Activated T-helper 2 cell treated with anti-CD3 and anti-CD28 coated beads, Interferon-gamma antibody, Interleukin-2, Interleukin-4, amounts not matched to agents 10 μg/mL and 5 μg/mL and 100 μg/mL, durations not matched to agents 14 hours and 24 hours and 36 hours (primary cell): ENCODE measurements around the gene EMSY. TPM values are rescaled to one million over a fixed set of nuclear protein-coding genes. Genes with fewer than 3 reads are reported as not detected.

Source experiments
- DNase-seq: peaks from one replicate; pipeline ENCODE4 v3.0.0; 2021; ENCODE audit warnings: low spot score
- H3K27ac Mint-ChIP-seq: one replicate; pipeline ENCODE4 v1.8.0; 2021; ENCODE audit warnings: mixed read lengths
- H3K27me3 Mint-ChIP-seq: one replicate; pipeline ENCODE4 v1.8.0; 2021; ENCODE audit warnings: low read depth, mixed read lengths
- H3K36me3 Mint-ChIP-seq: one replicate; pipeline ENCODE4 v1.8.0; 2021; ENCODE audit warnings: low read depth, mixed read lengths
- H3K4me1 Mint-ChIP-seq: one replicate; pipeline ENCODE4 v1.8.0; 2021; ENCODE audit warnings: low read depth, mixed read lengths
- H3K4me3 Mint-ChIP-seq: one replicate; pipeline ENCODE4 v1.8.0; 2021; ENCODE audit warnings: low read depth, mild to moderate bottlenecking, moderate library complexity, mixed read lengths
- H3K9me3 Mint-ChIP-seq: one replicate; pipeline ENCODE4 v1.8.0; 2021; ENCODE audit warnings: mixed read lengths
- intact Hi-C: fragments of 100-400 bp; cut with micrococcal nuclease; formaldehyde crosslinking; loops from one replicate; pipeline ENCODE4 v1.15.1; 2023
- total RNA-seq: library from RNA; stranded (reverse); gene quantifications from 2 replicates; pipeline ENCODE4 v1.2.3, GENCODE V29; 2022

Gene EMSY
- total RNA-seq, 1 donor from 2014 or later, result 31.5 TPM

GRCh38 chr11:76599041-76600013 is 154.5 kb downstream of the EMSY start:
- intact Hi-C loops, result no loop called here
- H3K27ac Mint-ChIP-seq, result no peak overlapping the region
- H3K4me1 Mint-ChIP-seq, result peaks cover 37% of the 10 kb centered on the region
- DNase-seq, result no peak
- no peaks in the 10 kb centered on the region for H3K27me3 Mint-ChIP-seq
- peaks cover 10% of the 10 kb centered on the region for H3K36me3 Mint-ChIP-seq
- H3K4me3 Mint-ChIP-seq, result no peak overlapping the region
- H3K9me3 Mint-ChIP-seq, result peaks cover 13% of the 10 kb centered on the region

- peaks cover 29% of the 10 kb centered on the region for H3K4me1 Mint-ChIP-seq
- DNase-seq, result no peak
- intact Hi-C loops, result no loop called here
- no peak overlapping the region for H3K4me3 Mint-ChIP-seq
- no peaks in the 10 kb centered on the region for H3K27me3 Mint-ChIP-seq
- H3K36me3 Mint-ChIP-seq, result peaks cover 1% of the 10 kb centered on the region
- H3K9me3 Mint-ChIP-seq, result peaks cover 4% of the 10 kb centered on the region
- H3K27ac Mint-ChIP-seq, result no peak overlapping the region
Observed at GRCh38 chr11:76600124-76600655, 155.4 kb downstream of the EMSY start.

- Mint-ChIP-seq H3K27me3 (no peaks in the 10 kb centered on the region), H3K9me3 (no peaks in the 10 kb centered on the region), H3K36me3 (no peaks in the 10 kb centered on the region), H3K4me1 (peaks cover 25% of the 10 kb centered on the region), H3K27ac (no peak overlapping the region), H3K4me3 (no peak overlapping the region)
- intact Hi-C loops, result no loop called here
- no peak for DNase-seq
Observed at GRCh38 chr11:76601272-76601671, 156.5 kb downstream of the EMSY start.

DNA sequence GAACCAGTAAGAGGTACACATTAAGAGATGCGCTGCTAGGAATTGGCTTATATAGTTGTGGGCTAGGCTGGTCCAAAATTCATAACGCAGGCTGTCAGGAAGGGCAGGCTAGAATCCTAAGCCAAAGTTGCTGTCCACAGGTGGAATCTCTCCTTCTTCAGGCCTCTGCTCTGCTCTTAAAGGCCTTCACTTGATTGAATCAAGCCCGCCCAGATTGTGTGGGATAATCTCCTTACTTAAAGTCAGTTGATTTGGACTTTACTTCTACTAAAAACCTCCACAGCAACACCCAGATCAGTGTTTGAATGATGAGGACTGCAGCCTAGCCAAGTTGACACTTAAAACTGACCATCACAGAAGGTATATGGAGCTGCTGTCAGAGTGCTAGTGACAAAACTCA is 156.9 kb downstream of the EMSY start:
- intact Hi-C loops, result no loop called here
- no peaks in the 10 kb centered on the region for H3K36me3 Mint-ChIP-seq
- no peak overlapping the region for H3K4me3 Mint-ChIP-seq
- DNase-seq, result no peak
- H3K4me1 Mint-ChIP-seq, result peaks cover 22% of the 10 kb centered on the region
- H3K27me3 Mint-ChIP-seq, result no peaks in the 10 kb centered on the region
- H3K27ac Mint-ChIP-seq, result no peak overlapping the region
- H3K9me3 Mint-ChIP-seq, result no peaks in the 10 kb centered on the region

- Mint-ChIP-seq H3K36me3 (no peaks in the 10 kb centered on the region), H3K4me1 (peaks cover 16% of the 10 kb centered on the region), H3K4me3 (no peak overlapping the region), H3K27me3 (no peaks in the 10 kb centered on the region), H3K9me3 (no peaks in the 10 kb centered on the region), H3K27ac (no peak overlapping the region)
- intact Hi-C loops, result no loop called here
- no peak for DNase-seq
Observed at GRCh38 chr11:76602431-76602861, 157.6 kb downstream of the EMSY start.

Other genes starting within 250 kb of the EMSY start
- 0.91 TPM in 1 of 2 replicates, not detected in the other for gene WNT11, start 238.5 kb upstream of the EMSY start, total RNA-seq
- 63.1 and 66.0 TPM in 2 replicates for gene THAP12, start 63.9 kb upstream of the EMSY start, total RNA-seq
- 4.3 and 4.4 TPM in 2 replicates for gene GVQW3, start 63.7 kb upstream of the EMSY start, total RNA-seq
- 26.5 and 26.7 TPM in 2 replicates for gene LRRC32, start 225.7 kb downstream of the EMSY start, total RNA-seq